ENCODE data around the gene OR2H2.

DNA sequence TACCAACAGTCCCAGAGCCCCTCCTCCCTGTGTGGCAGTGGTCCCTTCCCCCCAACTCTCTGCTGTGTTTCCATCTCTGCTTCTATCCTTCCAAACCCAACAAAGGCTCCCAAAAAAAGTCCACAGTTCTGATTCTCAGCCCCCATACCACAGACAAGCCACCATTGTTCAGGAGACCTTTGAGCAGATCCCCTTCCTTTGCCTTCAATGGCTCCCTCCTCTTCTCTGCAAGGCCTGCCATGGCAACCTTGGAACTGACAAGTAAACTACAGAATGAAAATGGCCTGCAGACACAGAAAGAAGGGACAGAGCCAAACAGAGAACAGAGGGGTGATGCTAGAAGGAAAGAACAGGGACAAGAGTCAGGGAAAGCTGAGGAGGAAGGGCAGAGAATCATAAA lies 23.2 kb downstream of the OR2H2 start:
- no peak for TF ChIP-seq HOXA7 (CRISPR knock-in tag; IDR thresholded peaks at IDR 0.05)
- no peak for TF ChIP-seq POLR2AphosphoS2 (conservative IDR thresholded peaks at IDR 0.05; ENCODE audit: low read length)
- TF ChIP-seq, protein P1, sequence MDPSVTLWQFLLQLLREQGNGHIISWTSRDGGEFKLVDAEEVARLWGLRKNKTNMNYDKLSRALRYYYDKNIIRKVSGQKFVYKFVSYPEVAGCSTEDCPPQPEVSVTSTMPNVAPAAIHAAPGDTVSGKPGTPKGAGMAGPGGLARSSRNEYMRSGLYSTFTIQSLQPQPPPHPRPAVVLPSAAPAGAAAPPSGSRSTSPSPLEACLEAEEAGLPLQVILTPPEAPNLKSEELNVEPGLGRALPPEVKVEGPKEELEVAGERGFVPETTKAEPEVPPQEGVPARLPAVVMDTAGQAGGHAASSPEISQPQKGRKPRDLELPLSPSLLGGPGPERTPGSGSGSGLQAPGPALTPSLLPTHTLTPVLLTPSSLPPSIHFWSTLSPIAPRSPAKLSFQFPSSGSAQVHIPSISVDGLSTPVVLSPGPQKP (IDR thresholded peaks at IDR 0.05; ENCODE audit: low read depth, low read length) = no peak
- TF ChIP-seq CTCF (IDR thresholded peaks at IDR 0.05) = no peak
- TF ChIP-seq CBX8 (IDR thresholded peaks at IDR 0.05) = no peak
- TF ChIP-seq MAFK (IDR thresholded peaks at IDR 0.05; ENCODE audit: partially characterized antibody) = no peak
- TF ChIP-seq, protein P2, sequence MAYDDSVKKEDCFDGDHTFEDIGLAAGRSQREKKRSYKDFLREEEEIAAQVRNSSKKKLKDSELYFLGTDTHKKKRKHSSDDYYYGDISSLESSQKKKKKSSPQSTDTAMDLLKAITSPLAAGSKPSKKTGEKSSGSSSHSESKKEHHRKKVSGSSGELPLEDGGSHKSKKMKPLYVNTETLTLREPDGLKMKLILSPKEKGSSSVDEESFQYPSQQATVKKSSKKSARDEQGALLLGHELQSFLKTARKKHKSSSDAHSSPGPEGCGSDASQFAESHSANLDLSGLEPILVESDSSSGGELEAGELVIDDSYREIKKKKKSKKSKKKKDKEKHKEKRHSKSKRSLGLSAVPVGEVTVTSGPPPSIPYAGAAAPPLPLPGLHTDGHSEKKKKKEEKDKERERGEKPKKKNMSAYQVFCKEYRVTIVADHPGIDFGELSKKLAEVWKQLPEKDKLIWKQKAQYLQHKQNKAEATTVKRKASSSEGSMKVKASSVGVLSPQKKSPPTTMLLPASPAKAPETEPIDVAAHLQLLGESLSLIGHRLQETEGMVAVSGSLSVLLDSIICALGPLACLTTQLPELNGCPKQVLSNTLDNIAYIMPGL (CRISPR knock-in tag; IDR thresholded peaks at IDR 0.05; ENCODE audit: borderline replicate concordance) = no peak
- no peak for TF ChIP-seq POLR2A (IDR thresholded peaks at IDR 0.05; ENCODE audit: low read length)

Data from A549 (cell line).